ENCODE data around the gene HPCAL1.

- no peak for TF ChIP-seq POLR2AphosphoS5 (IDR thresholded peaks at IDR 0.05)
- TF ChIP-seq CTCF (IDR thresholded peaks at IDR 0.05) = no peak
- no peak for TF ChIP-seq EP300 (IDR thresholded peaks at IDR 0.05)
- TF ChIP-seq POLR2A (IDR thresholded peaks at IDR 0.05) = no peak
Observed at GRCh38 chr2:10359731-10360329, 57.1 kb downstream of the HPCAL1 start.
